GM19372 (cell line): ENCODE data around the gene TXNL4A.

Source experiments
- ATAC-seq: cut with Tn5 transposase; IDR thresholded peaks from one replicate; pipeline ENCODE4 v1.9.1; 2021; ENCODE audit warnings: mild to moderate bottlenecking, low read depth, moderate library complexity; ENCODE audit not compliant: unreplicated experiment

The TXNL4A gene

GRCh38 chr18:79937103-79937860 is 51.1 kb downstream of the TXNL4A start:
- ATAC-seq = no peak

GRCh38 chr18:79936641-79937040 is 51.7 kb downstream of the TXNL4A start:
- ATAC-seq = no peak

- ATAC-seq = no peak
These were observed 52.4 kb downstream of the TXNL4A start for GRCh38 chr18:79935925-79936324.

- ATAC-seq = no peak
These were observed 52.9 kb downstream of the TXNL4A start for GRCh38 chr18:79935499-79935898.

GRCh38 chr18:79935098-79935480 is 53.3 kb downstream of the TXNL4A start:
- ATAC-seq = no peak

GRCh38 chr18:79934311-79935097 is 53.9 kb downstream of the TXNL4A start:
- ATAC-seq = no peak

GRCh38 chr18:79933765-79934164 is 54.6 kb downstream of the TXNL4A start:
- no peak for ATAC-seq

GRCh38 chr18:79932907-79933306 is 55.5 kb downstream of the TXNL4A start:
- no peak for ATAC-seq

GRCh38 chr18:79931475-79931874 is 56.9 kb downstream of the TXNL4A start:
- no peak for ATAC-seq

GRCh38 chr18:79930020-79930642 is 58.2 kb downstream of the TXNL4A start:
- ATAC-seq = no peak

- no peak for ATAC-seq
These were observed 59.8 kb downstream of the TXNL4A start for GRCh38 chr18:79928563-79928960.

GRCh38 chr18:79927607-79928562 is 60.5 kb downstream of the TXNL4A start:
- ATAC-seq = no peak

GRCh38 chr18:79926715-79927606 is 61.4 kb downstream of the TXNL4A start:
- ATAC-seq = no peak

- no peak for ATAC-seq
These were observed 62.1 kb downstream of the TXNL4A start for GRCh38 chr18:79926306-79926705.

GRCh38 chr18:79924814-79925731 is 63.3 kb downstream of the TXNL4A start:
- no peak for ATAC-seq

GRCh38 chr18:79923896-79924585 is 64.3 kb downstream of the TXNL4A start:
- no peak for ATAC-seq

- no peak for ATAC-seq
These were observed 65.4 kb downstream of the TXNL4A start for GRCh38 chr18:79922971-79923411.
